Testis (tissue), 3 donors: ENCODE results near the gene PTPN12. TPM values are rescaled to one million over a fixed set of nuclear protein-coding genes. Genes with fewer than 3 reads are reported as not detected.
A peak's percentile ranks its signal among the peaks of the same experiment; 100 is the strongest.

ENCODE experiments used
- DNase-seq: peaks from one replicate; pipeline ENCODE4 v3.0.0-alpha.2; 2019
- H3K27ac ChIP-seq, 2 donors: fragments of 200-600 bp; sonication (generic); one replicate each; pipeline ENCODE4 v1.5.1; 2019
- H3K27me3 ChIP-seq: fragments of 200-600 bp; sonication (generic); one replicate; pipeline ENCODE4 v1.5.1; 2019
- H3K36me3 ChIP-seq: fragments of 200-600 bp; sonication (generic); one replicate; pipeline ENCODE4 v1.5.1; 2017; ENCODE audit warnings: low read depth; ENCODE audit errors: missing control alignments
- H3K4me1 ChIP-seq: fragments of 200-600 bp; sonication (generic); one replicate; pipeline ENCODE4 v1.5.1; 2019
- H3K4me3 ChIP-seq, 2 donors: fragments of 200-600 bp; sonication (generic); one replicate each; pipeline ENCODE4 v1.5.1; 2017 to 2019
- H3K9me3 ChIP-seq: fragments of 200-600 bp; sonication (generic); one replicate; pipeline ENCODE4 v1.5.1; 2017
- POLR2A ChIP-seq: fragments of 450-650 bp; IDR thresholded peaks from one replicate; pipeline ENCODE4 v1.6.1; 2017; ENCODE audit warnings: antibody characterized with exemption, mild to moderate bottlenecking, moderate library complexity
- WGBS, 2 donors: methylation state at CpG; one replicate each; pipeline ENCODE4 v1.1.5; 2018; 5-methylcytosine and 5-hydroxymethylcytosine counted together
- intact Hi-C: fragments of 100-400 bp; cut with DNase I; formaldehyde crosslinking; loops from one replicate; pipeline ENCODE4 v1.15.1; 2023; ENCODE audit warnings: low total_unique reads
- polyA plus RNA-seq: library from polyadenylated mRNA; stranded (reverse); fragments of 350-450 nt; fragmentation: Illumina TruSeq; extraction: RNeasy Lipid Tissue Mini Kit (QIAGEN cat#74804); gene quantifications from one replicate; pipeline ENCODE4 v1.2.3, GENCODE V29; 2014; ENCODE audit warnings: low read depth, low replicate concordance; ENCODE audit not compliant: insufficient read depth
- total RNA-seq, 2 donors: library from RNA; depleted of rRNA; stranded (reverse); fragments of >200 nt; gene quantifications; one replicate each; pipeline ENCODE4 v1.2.3, GENCODE V29; 2016
- TF ChIP-seq, protein P1 (sequence below), 3 experiments: fragments of 450-650 bp in 2 of 3; fragments of 200-600 bp in 1 of 3; sonication (generic) in 1 of 3; IDR thresholded peaks; one replicate each; pipeline ENCODE4 v1.5.1; 2016 to 2019; ENCODE audit warnings: antibody characterized with exemption in 3 of 3, mild to moderate bottlenecking in 2 of 3, moderate library complexity in 1 of 3

The PTPN12 gene
- total and polyA plus RNA-seq, 3 donors from 2014 or later, result 36.7 to 86.5 (median 82.5) TPM

DNA sequence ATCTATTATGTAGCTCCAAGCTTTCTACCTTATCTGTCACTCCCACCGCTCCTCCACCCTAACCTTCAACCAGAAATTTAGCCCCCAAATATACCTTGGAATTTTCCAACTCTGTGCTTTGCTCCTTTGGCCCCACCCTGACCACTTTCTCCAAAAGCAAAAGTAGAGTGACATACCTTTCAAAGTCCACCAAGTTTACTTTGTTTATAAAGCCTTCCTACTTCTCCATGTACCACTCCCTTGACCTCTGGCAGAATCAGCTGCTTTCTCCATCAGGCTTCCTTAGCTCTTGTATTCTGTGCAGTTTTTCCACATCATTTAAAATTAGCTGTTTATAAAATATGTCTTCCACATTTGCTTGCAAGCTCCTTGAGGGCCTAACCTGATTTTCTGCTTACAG is 118.3 kb downstream of the PTPN12 start:
- DNase-seq, result no peak
- no peaks in the 10 kb centered on the region for H3K36me3 ChIP-seq
- 86 to 93% methylated on average over 1 of the region's 1 CpG for whole genome bisulfite sequencing, 2 donors
- H3K9me3 ChIP-seq, result no peaks in the 10 kb centered on the region
- TF ChIP-seq, protein P1, sequence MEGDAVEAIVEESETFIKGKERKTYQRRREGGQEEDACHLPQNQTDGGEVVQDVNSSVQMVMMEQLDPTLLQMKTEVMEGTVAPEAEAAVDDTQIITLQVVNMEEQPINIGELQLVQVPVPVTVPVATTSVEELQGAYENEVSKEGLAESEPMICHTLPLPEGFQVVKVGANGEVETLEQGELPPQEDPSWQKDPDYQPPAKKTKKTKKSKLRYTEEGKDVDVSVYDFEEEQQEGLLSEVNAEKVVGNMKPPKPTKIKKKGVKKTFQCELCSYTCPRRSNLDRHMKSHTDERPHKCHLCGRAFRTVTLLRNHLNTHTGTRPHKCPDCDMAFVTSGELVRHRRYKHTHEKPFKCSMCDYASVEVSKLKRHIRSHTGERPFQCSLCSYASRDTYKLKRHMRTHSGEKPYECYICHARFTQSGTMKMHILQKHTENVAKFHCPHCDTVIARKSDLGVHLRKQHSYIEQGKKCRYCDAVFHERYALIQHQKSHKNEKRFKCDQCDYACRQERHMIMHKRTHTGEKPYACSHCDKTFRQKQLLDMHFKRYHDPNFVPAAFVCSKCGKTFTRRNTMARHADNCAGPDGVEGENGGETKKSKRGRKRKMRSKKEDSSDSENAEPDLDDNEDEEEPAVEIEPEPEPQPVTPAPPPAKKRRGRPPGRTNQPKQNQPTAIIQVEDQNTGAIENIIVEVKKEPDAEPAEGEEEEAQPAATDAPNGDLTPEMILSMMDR (IDR thresholded peaks at IDR 0.05), result no peak
- TF ChIP-seq POLR2A, result no peak
- no peaks in the 10 kb centered on the region for H3K4me1 ChIP-seq
- no peaks in the 10 kb centered on the region for H3K27me3 ChIP-seq
- intact Hi-C loops, result no loop called here
- no peak overlapping the region for H3K27ac ChIP-seq
- no peak overlapping the region for H3K4me3 ChIP-seq

DNA sequence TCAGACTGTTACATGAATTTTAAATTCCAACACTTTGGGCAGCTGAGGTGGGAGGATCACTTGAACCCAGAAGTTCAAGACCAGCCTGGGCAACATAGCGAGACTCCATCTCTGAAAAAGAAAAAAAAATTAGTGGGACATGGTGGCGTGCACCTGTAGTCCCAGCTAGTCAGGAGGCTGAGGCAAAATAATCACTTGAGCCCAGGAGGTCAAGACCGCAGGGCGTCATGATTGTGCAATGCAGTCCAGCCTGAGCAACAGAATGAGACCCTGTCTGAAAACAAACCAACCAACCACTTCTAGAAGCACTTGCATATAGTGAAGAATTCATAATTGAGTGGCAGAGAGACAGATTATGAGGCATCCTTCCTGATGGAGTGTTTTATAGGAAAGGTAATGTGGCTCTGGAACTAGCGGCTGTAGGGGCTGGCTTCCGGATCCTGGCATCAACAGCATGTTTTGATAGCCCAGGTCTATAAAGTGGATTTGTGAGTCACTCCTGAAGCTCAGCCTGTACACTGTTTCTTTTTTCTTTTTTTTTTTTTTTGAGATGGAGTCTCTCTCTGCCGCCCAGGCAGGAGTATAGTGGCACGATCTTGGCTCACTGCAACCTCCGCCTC is 118.9 kb downstream of the PTPN12 start:
- Histone ChIP-seq H3K4me3 (no peak overlapping the region), H3K27me3 (no peaks in the 10 kb centered on the region), H3K9me3 (no peaks in the 10 kb centered on the region), H3K4me1 (no peaks in the 10 kb centered on the region), H3K27ac (no peak overlapping the region), H3K36me3 (no peaks in the 10 kb centered on the region)
- no peak for TF ChIP-seq POLR2A
- TF ChIP-seq, protein P1 (IDR thresholded peaks at IDR 0.05), result no peak
- no peak for DNase-seq
- 91 to 93% methylated on average over 9 of the region's 9 CpGs for WGBS, 2 donors
- intact Hi-C loops, result no loop called here

DNA sequence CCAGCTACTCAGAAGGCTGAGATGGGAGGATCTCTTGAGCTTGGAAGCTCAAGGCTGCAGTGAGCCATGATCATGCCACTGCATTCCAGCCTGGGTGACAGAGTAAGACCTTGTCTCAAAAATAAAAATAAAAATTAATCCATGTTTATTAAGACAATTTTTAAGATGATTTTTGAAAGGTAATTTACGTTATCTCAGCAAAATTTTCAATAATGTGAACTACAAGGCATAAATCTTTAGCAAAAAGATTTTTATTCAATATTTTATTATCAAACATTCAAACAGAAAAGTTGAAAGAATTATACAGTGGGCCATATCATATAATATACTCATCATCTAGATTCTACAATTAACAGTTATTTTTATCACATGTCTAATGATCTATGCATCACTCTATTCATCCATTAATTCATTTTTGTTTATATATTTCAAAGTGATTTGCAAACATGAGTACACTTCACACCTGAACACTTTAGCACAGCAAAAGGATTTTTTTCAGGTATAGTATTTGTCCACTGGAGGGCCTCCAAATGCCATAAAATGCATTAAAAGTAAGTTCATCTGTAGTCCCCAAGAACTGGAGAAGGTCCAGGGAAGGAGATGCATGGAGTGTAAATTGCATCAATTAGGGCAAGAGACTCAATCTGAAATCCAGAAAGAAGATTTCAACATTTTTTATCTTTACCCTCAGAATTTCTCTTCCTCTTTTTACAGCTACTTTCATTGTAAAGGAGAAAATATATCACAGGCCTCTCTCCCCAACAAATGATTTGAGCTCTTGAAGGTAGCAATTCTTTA is 120.5 kb downstream of the PTPN12 start:
- Histone ChIP-seq H3K27ac (no peak overlapping the region), H3K27me3 (no peaks in the 10 kb centered on the region), H3K4me1 (no peaks in the 10 kb centered on the region), H3K36me3 (no peaks in the 10 kb centered on the region), H3K9me3 (no peaks in the 10 kb centered on the region), H3K4me3 (no peak overlapping the region)
- DNase-seq, result peak; percentile 24
- TF ChIP-seq, protein P1 (IDR thresholded peaks at IDR 0.05), result peak; percentile 23 to 47 (median 41)
- TF ChIP-seq POLR2A, result no peak
- intact Hi-C loops, result no loop called here
- WGBS, 2 donors, result 88 to 96% methylated on average over 1 of the region's 1 CpG

DNA sequence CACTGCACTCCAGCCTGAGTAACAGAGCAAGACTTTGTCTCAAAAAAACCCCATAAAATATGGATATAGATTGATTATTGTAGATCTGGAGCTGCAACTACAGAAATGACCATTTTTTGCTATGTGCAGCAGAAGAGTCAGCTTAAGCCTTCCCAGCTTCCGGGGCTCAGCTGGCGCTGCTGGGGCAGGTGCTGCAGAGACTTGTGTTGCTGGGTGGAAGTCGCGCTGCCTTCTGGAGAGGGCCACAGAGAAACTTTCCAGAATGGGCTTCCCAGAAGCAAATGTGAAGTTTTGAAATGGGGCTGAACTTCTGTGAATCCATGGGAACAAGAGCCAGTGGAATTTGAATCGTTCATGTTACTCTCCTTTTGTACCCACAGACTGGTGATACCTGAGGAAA is 121.8 kb downstream of the PTPN12 start:
- Histone ChIP-seq H3K27me3 (no peaks in the 10 kb centered on the region), H3K36me3 (no peaks in the 10 kb centered on the region), H3K4me1 (no peaks in the 10 kb centered on the region), H3K27ac (no peak overlapping the region), H3K9me3 (no peaks in the 10 kb centered on the region), H3K4me3 (no peak overlapping the region)
- TF ChIP-seq POLR2A, result no peak
- TF ChIP-seq, protein P1 (IDR thresholded peaks at IDR 0.05), result no peak
- intact Hi-C loops, result no loop called here
- 91 to 93% methylated on average over 5 of the region's 5 CpGs for WGBS, 2 donors
- no peak for DNase-seq
